Heart left ventricle (tissue), 13 donors: ENCODE results near the gene PARM1.

Experiments
- CTCF ChIP-seq, 12 donors: fragments of 200-600 bp; sonication (generic) in 4 of 12; IDR thresholded peaks; one replicate each; pipeline versions ENCODE4 v1.5.0 to v1.8.0; 2018 to 2022; ENCODE audit warnings: antibody characterized with exemption in 12 of 12, mild to moderate bottlenecking in 5 of 12
- POLR2A ChIP-seq, 2 donors: fragments of 450-650 bp; IDR thresholded peaks; one replicate each; pipeline ENCODE4 v1.6.1; 2017; ENCODE audit warnings: antibody characterized with exemption in 2 of 2, mild to moderate bottlenecking in 2 of 2, moderate library complexity in 2 of 2
- donor health status: ischemic (EF 13 %, LVEDD 7.1; RV severe dilation, severe dysfunction).
- donor health status: DM: no; HTN: yes; CAD: no.
- donor health status: DM: no; HTN: no; CAD: no.
- donor health status: ischemic (EF 25% LVEDD 6.9; RV normal size, moderate dysfunction).
- donor health status: ischemic (EF 25% LVEDD 5.7; RV mildly dilated, moderate dysfunction).
- donor health status: ischemic (EF 35%, LVEDD 5.7; RV mildly dilated, moderate dysfunction).
- donor health status: nonischemic (EF 11% LVEDD 7.7; RV severe dilation, severe dysfunction).
- donor health status: DM: yes; HTN: yes; CAD: no.
- donor health status: PGD.
- donor health status: ischemic (EF 29% LVEDD 5.4; RV normal size, mild dysfunction).
- donor health status: nonischemic (EF 23%, LVEDD 6.1; RV moderate dilation, normal function).

GRCh38 chr4:74926007-74926406 lies 6.9 kb upstream of the PARM1 start:
- no peak for TF ChIP-seq CTCF (IDR thresholded peaks at IDR 0.05)
- no peak for TF ChIP-seq POLR2A (IDR thresholded peaks at IDR 0.05)
